Stimulated activated CD4-positive, alpha-beta T cell treated with anti-CD3 and anti-CD28 coated beads, Interleukin-12 subunit alpha, Interleukin-12 subunit beta, amount 100 ng/mL, for 24 hours (primary cell): ENCODE measurements around the gene SPAST.
"Not testable (repeated sequence)": the region's sequence is repeated elsewhere in the genome, so short reads cannot be mapped to it uniquely, and the experiment has no call there.

Experiments
- DNase-seq, 2 experiments: peaks; one replicate each; pipeline ENCODE4 v3.0.0-alpha.2; 2020; ENCODE audit warnings: low read depth in 2 of 2

SPAST gene

GRCh38 chr2:32128636-32129035 is 65.3 kb downstream of the SPAST start:
- no peak for DNase-seq

- DNase-seq: no peak
Observed at GRCh38 chr2:32129086-32129485, 65.7 kb downstream of the SPAST start.

- DNase-seq: no peak
Observed at GRCh38 chr2:32135409-32135808, 72.1 kb downstream of the SPAST start.

GRCh38 chr2:32136097-32136496 is 72.7 kb downstream of the SPAST start:
- DNase-seq: no peak

- DNase-seq: not testable (repeated sequence)
Observed at GRCh38 chr2:32151544-32151943, 88.2 kb downstream of the SPAST start.

GRCh38 chr2:32159678-32160077 is 96.3 kb downstream of the SPAST start:
- no peak for DNase-seq

- DNase-seq: no peak
Observed at GRCh38 chr2:32161296-32161695, 97.9 kb downstream of the SPAST start.

- not testable (repeated sequence) for DNase-seq
Observed at GRCh38 chr2:32164254-32164653, 100.9 kb downstream of the SPAST start.

- not testable (repeated sequence) for DNase-seq
Observed at GRCh38 chr2:32165027-32165347, 101.6 kb downstream of the SPAST start.

GRCh38 chr2:32166115-32166574 is 102.8 kb downstream of the SPAST start:
- no peak for DNase-seq

GRCh38 chr2:32168513-32168912 is 105.2 kb downstream of the SPAST start:
- DNase-seq: no peak

- no peak for DNase-seq
Observed at GRCh38 chr2:32172870-32173269, 109.5 kb downstream of the SPAST start.

GRCh38 chr2:32182667-32183066 is 119.3 kb downstream of the SPAST start:
- DNase-seq: no peak

GRCh38 chr2:32189011-32189410 is 125.7 kb downstream of the SPAST start:
- no peak for DNase-seq

GRCh38 chr2:32192418-32192817 is 129.1 kb downstream of the SPAST start:
- no peak for DNase-seq

- no peak for DNase-seq
Observed at GRCh38 chr2:32200814-32201213, 137.5 kb downstream of the SPAST start.

GRCh38 chr2:32203428-32203827 is 140.1 kb downstream of the SPAST start:
- not testable (repeated sequence) for DNase-seq
